ENCODE measurements around the gene SNAPC4.
"Not testable (repeated sequence)": the region's sequence is repeated elsewhere in the genome, so short reads cannot be mapped to it uniquely, and the experiment has no call there.

The SNAPC4 gene

DNA sequence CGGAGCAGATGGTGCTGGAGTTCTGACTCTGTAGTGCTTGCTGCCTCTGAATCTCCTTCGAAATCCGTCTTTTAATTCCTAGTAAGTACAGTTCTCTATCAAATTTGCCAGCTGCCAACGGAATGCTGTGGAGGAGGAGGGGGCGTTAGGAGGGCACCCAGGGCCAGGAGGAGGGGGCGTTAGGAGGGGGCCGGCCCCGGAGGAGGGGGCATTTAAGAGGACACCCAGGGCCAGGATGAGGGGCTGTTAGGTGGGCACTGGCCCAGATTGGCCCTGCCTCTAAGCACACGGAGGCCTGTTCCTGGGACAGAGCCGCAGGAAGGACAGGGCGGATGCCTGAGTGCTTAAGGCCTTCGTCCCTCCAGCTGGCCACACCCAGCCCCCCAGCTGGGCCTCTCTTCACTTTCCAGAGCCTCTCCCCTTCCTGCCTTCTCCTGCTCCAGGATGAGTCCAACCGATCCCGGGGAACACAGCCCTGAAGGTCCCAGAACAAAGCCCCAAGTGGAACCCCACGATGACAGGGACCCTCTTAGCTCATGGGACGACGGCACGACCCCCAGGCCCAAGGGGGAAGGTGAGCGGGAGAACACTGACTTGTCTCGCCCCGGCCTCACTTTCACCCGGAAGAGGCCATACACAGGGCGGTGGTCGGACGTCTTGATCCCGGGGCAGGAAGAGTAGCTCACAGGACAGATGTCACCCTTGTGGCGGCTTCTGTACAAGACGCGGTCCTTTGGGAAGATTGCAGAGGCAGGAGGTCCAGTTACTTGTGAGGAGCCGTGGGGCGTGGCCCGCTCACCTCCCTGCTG is 29.9 kb upstream of the SNAPC4 start:
- H3K4me3 ChIP-seq (ENCODE audit: low read depth, low read length): no peak overlapping the region
- TF ChIP-seq, protein P1, sequence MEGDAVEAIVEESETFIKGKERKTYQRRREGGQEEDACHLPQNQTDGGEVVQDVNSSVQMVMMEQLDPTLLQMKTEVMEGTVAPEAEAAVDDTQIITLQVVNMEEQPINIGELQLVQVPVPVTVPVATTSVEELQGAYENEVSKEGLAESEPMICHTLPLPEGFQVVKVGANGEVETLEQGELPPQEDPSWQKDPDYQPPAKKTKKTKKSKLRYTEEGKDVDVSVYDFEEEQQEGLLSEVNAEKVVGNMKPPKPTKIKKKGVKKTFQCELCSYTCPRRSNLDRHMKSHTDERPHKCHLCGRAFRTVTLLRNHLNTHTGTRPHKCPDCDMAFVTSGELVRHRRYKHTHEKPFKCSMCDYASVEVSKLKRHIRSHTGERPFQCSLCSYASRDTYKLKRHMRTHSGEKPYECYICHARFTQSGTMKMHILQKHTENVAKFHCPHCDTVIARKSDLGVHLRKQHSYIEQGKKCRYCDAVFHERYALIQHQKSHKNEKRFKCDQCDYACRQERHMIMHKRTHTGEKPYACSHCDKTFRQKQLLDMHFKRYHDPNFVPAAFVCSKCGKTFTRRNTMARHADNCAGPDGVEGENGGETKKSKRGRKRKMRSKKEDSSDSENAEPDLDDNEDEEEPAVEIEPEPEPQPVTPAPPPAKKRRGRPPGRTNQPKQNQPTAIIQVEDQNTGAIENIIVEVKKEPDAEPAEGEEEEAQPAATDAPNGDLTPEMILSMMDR (IDR thresholded peaks at IDR 0.05; ENCODE audit: insufficient read depth, low read length, missing control alignments): no peak
- ChIA-PET POLR2A (no interaction called here), CTCF (interaction anchor here (1.1 to 2.4 kb wide), 2 partner anchors 9 to 10 kb away, joined by 4 to 7 read pairs; partner anchors contain the start of gene INPP5E)
- DNase-seq (ENCODE audit: low read depth, low spot score): no peak

DNA sequence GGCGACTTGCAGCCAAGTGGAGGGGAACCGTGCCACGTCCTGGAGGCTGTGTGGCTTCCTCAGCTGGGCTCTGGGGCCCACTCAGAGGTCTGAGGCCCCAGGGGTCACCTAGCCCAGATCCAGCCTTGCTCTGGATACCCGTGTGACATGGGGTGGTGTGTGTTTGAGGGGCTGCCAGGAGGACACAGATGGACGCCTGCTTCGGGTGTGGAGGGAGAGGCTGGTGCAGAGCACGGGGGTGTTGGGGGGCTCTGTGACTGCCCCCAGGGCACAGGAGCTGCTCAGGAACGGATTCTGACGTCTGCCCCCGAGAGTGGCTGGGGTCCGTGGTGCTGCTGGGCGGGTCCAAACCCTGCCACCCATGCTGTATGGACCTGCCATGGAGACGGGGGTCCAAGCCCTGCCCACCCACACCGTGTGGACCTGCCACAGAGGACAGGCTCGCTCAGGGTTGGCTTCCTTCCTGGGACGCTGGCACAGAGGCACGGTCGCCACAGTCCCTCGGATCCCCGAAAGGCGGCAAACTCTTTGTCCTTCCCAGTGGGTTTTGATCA is 29.2 kb upstream of the SNAPC4 start:
- TF ChIP-seq, protein P1 (IDR thresholded peaks at IDR 0.05; ENCODE audit: insufficient read depth, low read length, missing control alignments): no peak
- no peak for DNase-seq (ENCODE audit: low read depth, low spot score)
- ChIA-PET POLR2A (no interaction called here), CTCF (interaction anchor here (1.1 to 2.4 kb wide), 2 partner anchors 9 to 11 kb away, joined by 4 to 7 read pairs; partner anchors contain the start of gene INPP5E)
- no peak overlapping the region for H3K4me3 ChIP-seq (ENCODE audit: low read depth, low read length)

DNA sequence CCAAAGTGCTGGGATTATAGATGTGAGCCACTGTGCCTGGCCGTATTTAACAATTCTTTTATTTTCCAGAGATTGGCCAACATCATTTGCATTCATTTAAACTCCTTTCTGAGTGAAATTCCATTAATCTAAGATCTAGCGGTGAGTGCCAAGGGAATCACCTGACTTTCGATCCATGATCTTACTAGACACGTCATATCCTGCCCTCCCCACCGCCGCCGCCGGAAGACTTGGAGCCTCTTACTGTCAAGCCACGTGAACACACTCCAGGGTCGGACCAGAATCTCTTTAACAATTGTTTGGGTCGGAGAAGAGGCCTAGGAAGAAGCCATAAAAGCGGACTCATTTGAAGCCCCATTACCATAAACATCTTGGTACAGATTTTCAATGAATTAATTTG is 26.8 kb upstream of the SNAPC4 start:
- ChIA-PET CTCF (interaction anchor here (1.6 to 2.4 kb wide), 2 partner anchors 11 to 27 kb away, joined by 6 to 13 read pairs; partner anchors contain the start of gene SNAPC4), POLR2A (interaction anchor here (0.7 kb wide), 1 partner anchor 57 kb away, joined by 3 read pairs; no protein-coding TSS in a partner anchor)
- TF ChIP-seq, protein P1 (IDR thresholded peaks at IDR 0.05; ENCODE audit: insufficient read depth, low read length, missing control alignments): no peak
- no peak for DNase-seq (ENCODE audit: low read depth, low spot score)
- H3K4me3 ChIP-seq (ENCODE audit: low read depth, low read length): no peak overlapping the region

DNA sequence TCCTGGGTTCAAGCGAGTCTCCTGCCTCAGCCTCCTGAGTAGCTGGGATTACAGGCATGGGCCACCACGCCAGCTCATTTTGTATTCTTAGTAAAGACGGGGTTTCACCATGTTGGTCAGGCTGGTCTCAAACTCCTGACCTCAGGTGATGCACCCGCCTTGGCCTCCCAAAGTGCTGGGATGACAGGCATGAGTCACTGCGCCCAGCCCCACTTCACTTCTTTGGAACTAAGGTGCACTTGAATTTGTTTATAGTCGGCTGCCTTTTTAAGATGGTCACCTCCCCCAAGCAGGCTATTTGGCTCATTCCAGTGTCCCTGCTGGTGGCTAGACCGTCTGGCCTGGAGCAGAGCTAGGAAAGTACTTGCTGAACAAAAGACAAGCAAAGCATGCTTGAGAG is 25.4 kb upstream of the SNAPC4 start:
- POLR2A ChIA-PET: interaction anchor here (0.7 kb wide), 1 partner anchor 280 kb away, joined by 3 read pairs; no protein-coding TSS in a partner anchor
- not testable (repeated sequence) for H3K4me3 ChIP-seq (ENCODE audit: low read depth, low read length); DNase-seq (ENCODE audit: low read depth, low spot score)
- CTCF ChIA-PET: interaction anchor here (0.8 to 2.5 kb wide), 7 partner anchors 8 to 25 kb away, joined by 5 to 13 read pairs (median 7); partner anchors contain the start of genes ENTR1, PMPCA and SNAPC4

DNA sequence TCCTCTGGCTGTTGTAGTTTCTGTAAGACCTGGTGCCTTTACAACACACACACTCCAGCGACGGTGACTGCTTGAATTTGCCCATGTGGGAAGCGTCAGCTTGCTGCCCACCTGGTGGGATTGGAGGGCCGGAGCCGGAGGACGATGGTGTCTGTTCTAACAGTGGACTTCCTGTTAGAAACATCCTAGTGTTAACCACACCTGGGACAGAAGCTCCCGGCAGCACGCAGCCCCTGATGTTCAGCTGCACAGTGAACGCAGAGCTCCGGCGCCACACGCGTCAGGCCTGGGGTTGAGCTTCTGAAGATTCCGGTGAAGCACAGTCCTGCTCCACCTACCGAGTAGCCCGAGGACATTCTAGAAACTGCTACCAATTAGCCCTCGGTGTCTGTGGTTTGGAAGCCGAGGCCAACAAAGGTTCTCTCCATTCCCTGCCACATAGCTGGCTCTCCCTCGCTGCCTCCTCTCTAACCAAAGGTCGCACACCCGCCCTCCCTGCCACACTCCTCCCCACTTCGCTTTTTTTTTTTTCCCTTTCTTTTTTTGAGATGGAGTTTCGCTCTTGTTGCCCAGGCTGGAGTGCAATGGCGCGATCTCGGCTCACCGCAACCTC is 24.9 kb upstream of the SNAPC4 start:
- no peak overlapping the region for H3K4me3 ChIP-seq (ENCODE audit: low read depth, low read length)
- no peak for DNase-seq (ENCODE audit: low read depth, low spot score)
- TF ChIP-seq, protein P1 (IDR thresholded peaks at IDR 0.05; ENCODE audit: insufficient read depth, low read length, missing control alignments): no peak
- POLR2A ChIA-PET: interaction anchor here (0.7 to 0.9 kb wide), 2 partner anchors 12 to 279 kb away, joined by 3 read pairs; no protein-coding TSS in a partner anchor
- CTCF ChIA-PET: interaction anchor here (1.2 to 2.5 kb wide), 6 partner anchors 10 to 16 kb away, joined by 4 to 13 read pairs (median 8); partner anchors contain the start of genes ENTR1 and PMPCA

DNA sequence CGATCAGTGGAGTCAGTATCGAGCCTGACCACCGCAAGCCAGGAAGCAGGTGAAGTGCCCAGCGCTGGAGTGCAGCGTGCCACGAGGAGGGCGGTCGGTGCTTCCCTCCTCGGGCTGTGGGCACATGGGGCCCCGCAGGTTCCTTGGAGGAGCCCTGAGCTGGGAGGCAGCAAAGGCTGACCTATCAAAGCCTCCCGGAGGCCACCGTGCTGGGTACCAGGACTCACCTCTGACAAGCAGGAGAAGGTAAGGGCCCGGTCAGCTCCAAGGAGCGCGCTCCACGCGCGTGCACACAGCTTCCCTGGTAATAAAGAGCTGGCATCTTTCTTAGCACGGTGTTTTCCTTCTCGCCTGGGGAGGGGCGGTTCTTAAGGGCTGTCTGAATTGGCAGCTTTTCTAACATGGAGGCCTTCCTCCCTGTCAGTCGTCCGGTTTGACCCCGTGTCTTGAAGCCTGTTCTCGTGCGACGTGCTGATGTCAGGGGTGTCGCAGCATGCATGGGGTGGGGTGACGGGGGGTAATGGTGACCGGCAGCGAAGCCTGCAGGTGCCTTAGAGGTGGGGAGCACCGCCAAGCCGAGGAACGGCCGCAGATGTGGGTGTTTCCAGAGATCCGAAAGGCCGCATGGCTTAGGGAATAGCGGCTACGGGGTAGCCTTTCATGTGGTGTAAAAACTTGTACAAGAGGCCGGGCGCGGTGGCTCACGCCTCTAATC is 23.6 kb upstream of the SNAPC4 start:
- CTCF ChIA-PET: interaction anchor here (1.2 to 2.5 kb wide), 4 partner anchors 11 to 17 kb away, joined by 4 to 10 read pairs (median 6); no protein-coding TSS in a partner anchor

More for the DNA sequence above, 23.6 kb upstream of the SNAPC4 start:
- POLR2A ChIA-PET: interaction anchor here (0.6 kb wide), 1 partner anchor 302 kb away, joined by 3 read pairs; no protein-coding TSS in a partner anchor
- no peak for DNase-seq (ENCODE audit: low read depth, low spot score)
- no peak overlapping the region for H3K4me3 ChIP-seq (ENCODE audit: low read depth, low read length)
- TF ChIP-seq, protein P1 (IDR thresholded peaks at IDR 0.05; ENCODE audit: insufficient read depth, low read length, missing control alignments): no peak
